ENCODE data around the gene EVI5. TPM values are rescaled to one million over a fixed set of nuclear protein-coding genes. Genes with fewer than 3 reads are reported as not detected.

EVI5 gene
- total and polyA plus RNA-seq, 8 donors: 1.8 to 200 (median 52.0) TPM

- peaks cover 0 to 3% (median 0%) of the 10 kb centered on the region in 3 donors for H3K27me3 ChIP-seq
- no peak overlapping the region for H3K4me3 ChIP-seq
- intact Hi-C loops (cut with DNase I; ENCODE audit: low total_unique reads): no loop called here
- H3K9me3 ChIP-seq: peaks cover 0 to 3% (median 0%) of the 10 kb centered on the region in 4 donors
- WGBS, 5 donors: 81 to 88% (median 84%) methylated on average over 4 of the region's 4 CpGs
- H3K27ac ChIP-seq: no peak overlapping the region
- H3K4me1 ChIP-seq: no peaks in the 10 kb centered on the region
- DNase-seq: no peak
- TF ChIP-seq POLR2A (IDR thresholded peaks at IDR 0.05): no peak
- no peak for TF ChIP-seq CTCF (IDR thresholded peaks at IDR 0.05)
- no peak for TF ChIP-seq POLR2AphosphoS5 (IDR thresholded peaks at IDR 0.05)
- TF ChIP-seq EP300 (IDR thresholded peaks at IDR 0.05): no peak
- H3K36me3 ChIP-seq: no peaks in the 10 kb centered on the region
Observed at GRCh38 chr1:92494485-92495141, 290.3 kb downstream of the EVI5 start.

DNA sequence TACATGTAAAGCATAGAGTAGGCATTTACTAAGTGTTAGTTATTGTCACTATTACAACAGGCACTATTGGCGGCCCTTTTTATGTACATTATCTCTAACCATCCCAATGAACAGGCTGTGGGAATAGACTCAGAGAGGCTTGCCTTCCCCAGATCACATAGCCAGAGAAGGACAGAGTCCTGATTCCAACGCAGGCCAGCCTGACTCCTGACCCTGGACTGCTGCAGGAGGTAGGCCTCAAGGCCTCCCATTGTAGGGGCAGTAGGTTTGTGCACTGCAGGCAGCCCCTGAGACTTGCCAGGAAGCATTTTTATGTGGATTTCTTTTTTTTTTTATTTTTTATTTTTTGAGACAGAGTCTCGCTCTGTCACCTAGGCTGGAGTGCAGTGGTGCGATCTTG, 291.8 kb downstream of the EVI5 start:
- H3K9me3 ChIP-seq: no peaks in the 10 kb centered on the region
- peaks cover 0 to 17% (median 3%) of the 10 kb centered on the region in 3 donors for H3K27me3 ChIP-seq
- intact Hi-C loops (cut with DNase I; ENCODE audit: low total_unique reads): no loop called here
- no peak overlapping the region for H3K27ac ChIP-seq
- DNase-seq: no peak
- WGBS, 5 donors: 90 to 98% (median 96%) methylated on average over 4 of the region's 4 CpGs
- no peaks in the 10 kb centered on the region for H3K36me3 ChIP-seq
- TF ChIP-seq CTCF (IDR thresholded peaks at IDR 0.05): no peak
- TF ChIP-seq EP300 (IDR thresholded peaks at IDR 0.05): no peak
- no peak for TF ChIP-seq POLR2A (IDR thresholded peaks at IDR 0.05)
- no peak for TF ChIP-seq POLR2AphosphoS5 (IDR thresholded peaks at IDR 0.05)
- H3K4me3 ChIP-seq: no peak overlapping the region
- no peaks in the 10 kb centered on the region for H3K4me1 ChIP-seq

GRCh38 chr1:92488832-92489231, 296.1 kb downstream of the EVI5 start:
- H3K36me3 ChIP-seq: no peaks in the 10 kb centered on the region
- H3K27ac ChIP-seq: no peak overlapping the region
- DNase-seq: no peak
- no peaks in the 10 kb centered on the region for H3K9me3 ChIP-seq
- no peak overlapping the region for H3K4me3 ChIP-seq
- TF ChIP-seq POLR2AphosphoS5 (IDR thresholded peaks at IDR 0.05): no peak
- no peak for TF ChIP-seq EP300 (IDR thresholded peaks at IDR 0.05)
- no peak for TF ChIP-seq POLR2A (IDR thresholded peaks at IDR 0.05)
- TF ChIP-seq CTCF (IDR thresholded peaks at IDR 0.05): no peak
- 65 to 80% (median 76%) methylated on average over 3 of the region's 3 CpGs for WGBS, 5 donors
- intact Hi-C loops (cut with DNase I; ENCODE audit: low total_unique reads): no loop called here
- peaks cover 17 to 58% (median 42%) of the 10 kb centered on the region in 3 donors for H3K27me3 ChIP-seq
- peaks cover 31 to 33% (median 32%) of the 10 kb centered on the region in 4 donors for H3K4me1 ChIP-seq

DNA sequence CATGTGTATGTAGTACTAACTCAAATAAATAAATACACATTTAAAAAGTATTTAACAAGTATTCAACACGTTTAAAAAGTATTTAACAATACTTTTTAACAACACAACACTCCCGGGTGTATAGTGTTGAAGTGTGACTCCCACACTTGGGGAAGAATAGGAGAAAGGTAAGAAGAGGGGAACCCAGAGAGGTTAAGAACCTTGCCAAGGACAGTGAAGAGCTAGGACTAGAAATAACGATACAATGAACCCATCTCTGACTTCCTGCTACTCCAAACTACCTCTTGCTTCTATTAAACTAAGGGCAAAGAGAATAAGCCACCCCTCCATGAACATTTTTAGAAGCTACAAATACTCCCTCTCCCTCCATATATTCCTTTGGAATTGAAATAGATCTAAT, 296.5 kb downstream of the EVI5 start:
- WGBS, 5 donors: 49 to 54% (median 51%) methylated on average over 3 of the region's 3 CpGs
- Histone ChIP-seq H3K4me1 (peaks cover 35 to 37% (median 36%) of the 10 kb centered on the region in 4 donors), H3K27me3 (peaks cover 22 to 62% (median 46%) of the 10 kb centered on the region in 3 donors), H3K27ac (no peak overlapping the region), H3K36me3 (no peaks in the 10 kb centered on the region), H3K4me3 (no peak overlapping the region), H3K9me3 (no peaks in the 10 kb centered on the region)
- TF ChIP-seq POLR2A (IDR thresholded peaks at IDR 0.05) (no peak), EP300 (IDR thresholded peaks at IDR 0.05) (no peak), CTCF (IDR thresholded peaks at IDR 0.05) (no peak), POLR2AphosphoS5 (IDR thresholded peaks at IDR 0.05) (no peak)
- no peak for DNase-seq
- intact Hi-C loops (cut with DNase I; ENCODE audit: low total_unique reads): no loop called here
